ENCODE data around the gene FPGS. TPM values are rescaled to one million over a fixed set of nuclear protein-coding genes. Genes with fewer than 3 reads are reported as not detected.

The FPGS gene
- 84.8 TPM for polyA plus RNA-seq (2012; ENCODE audit: insufficient read length, low read depth)

- peak; percentile 39; the same call in 1 of the 2 replicates for TF ChIP-seq TAF1 (IDR thresholded peaks at IDR 0.05; ENCODE audit: borderline replicate concordance, insufficient read depth, low read length)
- 0 out of 2 replicates have a peak, but pooled peaks have one; percentile 60 for TF ChIP-seq SIN3A (IDR thresholded peaks at IDR 0.05; ENCODE audit: borderline replicate concordance, insufficient read depth, low read length)
- TF ChIP-seq REST (IDR thresholded peaks at IDR 0.05; ENCODE audit: insufficient read depth in 1 of 2, low read depth in 2 of 2, low read length in 2 of 2) = no peak
- TF ChIP-seq FOXP2 (optimal IDR thresholded peaks at IDR 0.05; ENCODE audit: borderline replicate concordance, extremely low read depth, extremely low read length, insufficient read depth) = peak; percentile 51
- TF ChIP-seq POLR2AphosphoS5 (IDR thresholded peaks at IDR 0.05; ENCODE audit: low read depth, low read length) = peak; percentile 76; the same call in 1 of the 2 replicates
Observed at GRCh38 chr9:127802576-127803443, at the start of gene FPGS. TSS of gene FPGS (plus strand) at chr9:127802882. CDS start at chr9:127802925, 43 bp downstream.

- TF ChIP-seq REST (IDR thresholded peaks at IDR 0.05; ENCODE audit: insufficient read depth in 1 of 2, low read depth in 2 of 2, low read length in 2 of 2) (no peak), POLR2AphosphoS5 (IDR thresholded peaks at IDR 0.05; ENCODE audit: low read depth, low read length) (no peak), FOXP2 (optimal IDR thresholded peaks at IDR 0.05; ENCODE audit: borderline replicate concordance, extremely low read depth, extremely low read length, insufficient read depth) (no peak), TAF1 (IDR thresholded peaks at IDR 0.05; ENCODE audit: borderline replicate concordance, insufficient read depth, low read length) (no peak), SIN3A (IDR thresholded peaks at IDR 0.05; ENCODE audit: borderline replicate concordance, insufficient read depth, low read length) (no peak)
Observed at GRCh38 chr9:127753148-127753547, 49.5 kb upstream of the FPGS start.

DNA sequence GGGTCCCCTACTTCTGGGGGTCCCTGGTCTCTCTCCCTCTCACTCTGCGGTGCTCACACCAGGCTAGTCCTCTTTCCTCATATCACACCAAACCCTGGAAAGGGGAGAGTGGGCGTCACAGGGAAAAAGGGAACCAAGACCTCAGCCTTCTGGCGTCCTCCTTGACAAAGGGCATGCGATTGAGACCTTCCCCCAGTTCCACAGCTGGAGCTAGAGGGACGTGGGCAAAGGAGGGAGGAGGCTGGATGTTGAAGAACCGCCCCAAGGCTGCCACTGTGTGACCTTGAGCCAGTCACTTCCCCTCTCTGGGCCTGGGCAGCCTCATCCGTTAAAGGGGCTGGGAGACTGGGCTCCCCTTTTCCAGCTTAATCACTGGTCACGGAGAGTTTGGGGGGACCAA lies 49.1 kb upstream of the FPGS start:
- TF ChIP-seq TAF1 (IDR thresholded peaks at IDR 0.05; ENCODE audit: borderline replicate concordance, insufficient read depth, low read length) = no peak
- TF ChIP-seq POLR2AphosphoS5 (IDR thresholded peaks at IDR 0.05; ENCODE audit: low read depth, low read length) = no peak
- no peak for TF ChIP-seq REST (IDR thresholded peaks at IDR 0.05; ENCODE audit: insufficient read depth in 1 of 2, low read depth in 2 of 2, low read length in 2 of 2)
- TF ChIP-seq FOXP2 (optimal IDR thresholded peaks at IDR 0.05; ENCODE audit: borderline replicate concordance, extremely low read depth, extremely low read length, insufficient read depth) = no peak
- no peak for TF ChIP-seq SIN3A (IDR thresholded peaks at IDR 0.05; ENCODE audit: borderline replicate concordance, insufficient read depth, low read length)

DNA sequence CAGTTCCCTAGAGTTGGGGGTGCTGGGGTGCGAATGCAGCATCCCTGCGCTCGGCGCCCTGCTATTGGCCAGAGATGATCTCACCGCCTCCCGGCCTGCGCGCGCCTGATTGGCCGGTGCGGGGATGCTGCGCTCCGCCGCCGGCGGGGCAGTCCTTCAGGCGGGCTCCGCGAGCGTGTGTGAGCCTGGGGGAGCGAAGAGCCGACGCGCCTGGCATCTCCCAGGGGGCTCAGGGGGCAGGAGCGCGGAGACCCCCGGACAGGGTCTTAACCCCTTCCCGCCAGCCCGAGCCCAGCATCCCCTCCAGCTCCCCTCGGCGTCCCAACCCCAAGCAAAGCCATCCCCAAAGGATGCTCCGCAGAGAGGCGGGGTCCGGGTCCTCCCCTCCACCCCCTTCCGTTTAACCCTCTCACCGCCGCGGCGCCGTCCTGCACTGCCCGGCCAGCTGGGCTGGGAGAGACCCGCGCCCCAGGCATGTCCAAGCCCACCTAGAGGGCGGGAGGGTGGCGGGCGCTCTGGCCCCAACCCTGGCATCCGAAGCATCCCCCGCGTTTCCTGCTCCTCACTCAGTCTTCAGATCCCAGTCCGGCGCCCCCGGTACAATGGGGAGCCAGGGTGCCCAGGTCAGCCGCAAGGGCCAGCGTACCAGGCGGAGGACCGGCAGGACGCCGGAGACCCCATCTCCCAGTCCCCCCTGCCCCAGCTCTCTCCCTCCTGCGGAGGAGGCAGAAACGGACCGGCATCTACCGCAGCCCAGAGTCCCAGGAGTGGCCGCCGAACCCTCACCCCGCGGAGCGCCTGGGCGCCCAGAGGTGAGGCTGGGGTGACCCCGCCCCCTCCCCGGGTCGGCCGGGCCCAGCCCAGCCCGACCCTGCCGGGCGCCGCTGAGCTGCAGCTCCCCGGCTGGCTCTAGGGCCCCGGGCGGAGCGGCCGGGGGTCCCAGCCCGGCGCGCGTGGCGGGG lies 48.3 kb upstream of the FPGS start:
- TF ChIP-seq TAF1 (IDR thresholded peaks at IDR 0.05; ENCODE audit: borderline replicate concordance, insufficient read depth, low read length) (no peak), FOXP2 (optimal IDR thresholded peaks at IDR 0.05; ENCODE audit: borderline replicate concordance, extremely low read depth, extremely low read length, insufficient read depth) (no peak), POLR2AphosphoS5 (IDR thresholded peaks at IDR 0.05; ENCODE audit: low read depth, low read length) (no peak)
